ENCODE results near the gene MPC2. TPM values are rescaled to one million over a fixed set of nuclear protein-coding genes. Genes with fewer than 3 reads are reported as not detected.
"Not testable (repeated sequence)": the region's sequence is repeated elsewhere in the genome, so short reads cannot be mapped to it uniquely, and the experiment has no call there.

MPC2 gene
- polyA plus RNA-seq, 4 donors, result 210 to 225 (median 215) TPM

GRCh38 chr1:167935216-167936067 is 1.4 kb downstream of the MPC2 start:
- peak in 1 of 4 donors; percentile 51 for DNase-seq (ENCODE audit: low read depth in 4 of 4, low spot score in 3 of 4)

GRCh38 chr1:167934426-167935215 is 2.3 kb downstream of the MPC2 start:
- DNase-seq (ENCODE audit: low read depth in 4 of 4, low spot score in 3 of 4), result no peak

GRCh38 chr1:167933788-167934187 is 3.1 kb downstream of the MPC2 start:
- no peak for DNase-seq (ENCODE audit: low read depth in 4 of 4, low spot score in 3 of 4)

- DNase-seq (ENCODE audit: low read depth in 4 of 4, low spot score in 3 of 4), result no peak
Measured at GRCh38 chr1:167929725-167930124, 7.1 kb downstream of the MPC2 start.

GRCh38 chr1:167928919-167929318 is 8.0 kb downstream of the MPC2 start:
- not testable (repeated sequence) for DNase-seq (ENCODE audit: low read depth in 4 of 4, low spot score in 3 of 4)

- no peak for DNase-seq (ENCODE audit: low read depth in 4 of 4, low spot score in 3 of 4)
Measured at GRCh38 chr1:167928457-167928852, 8.4 kb downstream of the MPC2 start.

GRCh38 chr1:167927046-167927754 is 9.7 kb downstream of the MPC2 start:
- DNase-seq (ENCODE audit: low read depth in 4 of 4, low spot score in 3 of 4), result no peak

GRCh38 chr1:167926486-167926997 is 10.3 kb downstream of the MPC2 start:
- DNase-seq (ENCODE audit: low read depth in 4 of 4, low spot score in 3 of 4), result no peak

GRCh38 chr1:167924543-167925231 is 12.2 kb downstream of the MPC2 start:
- no peak for DNase-seq (ENCODE audit: low read depth in 4 of 4, low spot score in 3 of 4)

- no peak for DNase-seq (ENCODE audit: low read depth in 4 of 4, low spot score in 3 of 4)
Measured at GRCh38 chr1:167924102-167924501, 12.8 kb downstream of the MPC2 start.

- no peak for DNase-seq (ENCODE audit: low read depth in 4 of 4, low spot score in 3 of 4)
Measured at GRCh38 chr1:167923324-167924056, 13.4 kb downstream of the MPC2 start.

GRCh38 chr1:167922611-167923074 is 14.2 kb downstream of the MPC2 start:
- DNase-seq (ENCODE audit: low read depth in 4 of 4, low spot score in 3 of 4), result no peak

GRCh38 chr1:167922023-167922422 is 14.8 kb downstream of the MPC2 start:
- no peak for DNase-seq (ENCODE audit: low read depth in 4 of 4, low spot score in 3 of 4)

- no peak for DNase-seq (ENCODE audit: low read depth in 4 of 4, low spot score in 3 of 4)
Measured at GRCh38 chr1:167916766-167917511, 19.9 kb downstream of the MPC2 start.

GRCh38 chr1:167915569-167915968 is 21.3 kb downstream of the MPC2 start:
- DNase-seq (ENCODE audit: low read depth in 4 of 4, low spot score in 3 of 4), result no peak

GRCh38 chr1:167913895-167914496 is 22.9 kb downstream of the MPC2 start, which contains the start of gene ADCY10:
ADCY10 (minus strand) TSS chr1:167914134; CDS start chr1:167905140, 8,994 bp downstream.
- no peak for DNase-seq (ENCODE audit: low read depth in 4 of 4, low spot score in 3 of 4)

GRCh38 chr1:167912294-167912693 is 24.6 kb downstream of the MPC2 start:
- no peak for DNase-seq (ENCODE audit: low read depth in 4 of 4, low spot score in 3 of 4)

GRCh38 chr1:167911413-167911812 is 25.5 kb downstream of the MPC2 start:
- no peak for DNase-seq (ENCODE audit: low read depth in 4 of 4, low spot score in 3 of 4)
